Spleen (tissue), 11 donors: Measurements from ENCODE around the gene TEX261. TPM values are rescaled to one million over a fixed set of nuclear protein-coding genes. Genes with fewer than 3 reads are reported as not detected.

Experiments
- DNase-seq: peaks from one replicate; pipeline ENCODE4 v3.0.0-alpha.2; 2020
- H3K27ac ChIP-seq, 8 donors: fragments of 200-600 bp; sonication (generic) in 7 of 8; 1 replicate in 4 of 8; 2 replicates in 4 of 8; pipeline versions ENCODE4 v1.5.0 to v1.8.0; 2016 to 2021; ENCODE audit warnings: inconsistent platforms in 4 of 8, mild to moderate bottlenecking in 4 of 8, moderate library complexity in 1 of 8
- H3K27me3 ChIP-seq, 7 donors: fragments of 200-600 bp; sonication (generic) in 6 of 7; replicated peaks in 1 of 7; 1 replicate in 4 of 7; 2 replicates in 3 of 7; pipeline versions ENCODE4 v1.5.0 to v1.8.0; 2016 to 2021; ENCODE audit warnings: inconsistent platforms in 3 of 7, mild to moderate bottlenecking in 1 of 7
- H3K36me3 ChIP-seq, 6 donors: fragments of 200-600 bp; sonication (generic) in 5 of 6; 1 replicate in 4 of 6; 2 replicates in 2 of 6; pipeline versions ENCODE4 v1.5.0 to v1.8.0; 2016 to 2021; ENCODE audit warnings: inconsistent platforms in 2 of 6
- H3K4me1 ChIP-seq, 6 donors: fragments of 200-600 bp; sonication (generic) in 5 of 6; 1 replicate in 3 of 6; 2 replicates in 3 of 6; pipeline versions ENCODE4 v1.5.0 to v1.8.0; 2016 to 2021; ENCODE audit warnings: inconsistent platforms in 3 of 6
- H3K4me3 ChIP-seq, 8 donors: fragments of 200-600 bp; sonication (generic) in 7 of 8; 1 replicate in 4 of 8; 2 replicates in 4 of 8; pipeline versions ENCODE4 v1.5.0 to v1.8.0; 2016 to 2021; ENCODE audit warnings: inconsistent platforms in 4 of 8, mild to moderate bottlenecking in 4 of 8, moderate library complexity in 2 of 8
- H3K9me3 ChIP-seq, 8 donors: fragments of 200-600 bp; sonication (generic) in 7 of 8; 1 replicate in 4 of 8; 2 replicates in 4 of 8; pipeline versions ENCODE4 v1.5.0 to v1.8.0; 2016 to 2021; ENCODE audit warnings: inconsistent platforms in 4 of 8
- CTCF ChIP-seq, 11 experiments: fragments of 200-600 bp in 7 of 11; fragments of 450-650 bp in 4 of 11; sonication (generic) in 4 of 11; IDR thresholded peaks in 8 of 11; conservative IDR thresholded peaks in 3 of 11; 1 replicate in 7 of 11; 2 replicates in 4 of 11; pipeline versions ENCODE4 v1.4.0 to v1.8.0; 2016 to 2021; ENCODE audit warnings: antibody characterized with exemption in 11 of 11, inconsistent platforms in 4 of 11, mild to moderate bottlenecking in 1 of 11
- POLR2A ChIP-seq, 3 donors: fragments of 450-650 bp; IDR thresholded peaks; one replicate each; pipeline ENCODE4 v1.5.1; 2017; ENCODE audit warnings: antibody characterized with exemption in 3 of 3, mild to moderate bottlenecking in 1 of 3
- POLR2AphosphoS5 ChIP-seq, 3 donors: sonication (generic); formaldehyde crosslinking; IDR thresholded peaks; one replicate each; pipeline ENCODE4 v1.5.1; 2017; ENCODE audit warnings: antibody characterized with exemption in 3 of 3
- WGBS, 5 donors: extraction: QIAGEN DNeasy Blood & Tissue Kit in 3 of 5; methylation state at CpG; one replicate each; pipeline versions ENCODE4 v1.1.5 to v1.1.7; 2013 to 2018; 5-methylcytosine and 5-hydroxymethylcytosine counted together
- intact Hi-C: fragments of 100-400 bp; cut with DNase I; formaldehyde crosslinking; loops from one replicate; pipeline ENCODE4 v1.15.0; 2023; ENCODE audit warnings: low total_unique reads
- polyA plus RNA-seq, 3 donors: library from polyadenylated mRNA; stranded (reverse); fragments of 200-250 nt; gene quantifications; one replicate each; pipeline ENCODE4 v1.2.1, GENCODE V29; 2013
- total RNA-seq, 7 donors: library from RNA; depleted of rRNA in 3 of 7; stranded (reverse); fragments of >200 nt in 3 of 7; fragmentation: NEBNext Ultra II Directional in 4 of 7; extraction: Animal tissue kit (Norgen Biotek cat#: 25700) in 4 of 7; gene quantifications; one replicate each; pipeline versions ENCODE4 v1.1.0 to v1.2.1, GENCODE V29; 2016 to 2021
- donor health status: healthy with polysubstance abuse.
- donor health status: DM: no; HTN: no; CAD: no; lungs with moderate emphysema.
- donor health status: DM: no; HTN: no; CAD: no.
- donor health status: Bipolar disorder and iron deficiency.
- donor health status: healthy.
- donor health status: DM: no; HTN: no; CAD: no.
- donor health status: DM: yes; HTN: yes; CAD: no.

The TEX261 gene
- total and polyA plus RNA-seq, 10 donors = 8.7 to 55.7 (median 32.8) TPM

GRCh38 chr2:70960833-70961647 is 33.6 kb downstream of the TEX261 start:
- Histone ChIP-seq H3K4me3 (no peak overlapping the region), H3K27ac (no peak overlapping the region), H3K36me3 (no peaks in the 10 kb centered on the region), H3K27me3 (peaks cover 0 to 97% (median 22%) of the 10 kb centered on the region in 7 donors), H3K9me3 (no peaks in the 10 kb centered on the region), H3K4me1 (peaks cover 0 to 13% (median 10%) of the 10 kb centered on the region in 6 donors)
- intact Hi-C loops = no loop called here
- 74 to 83% (median 79%) methylated on average over 13 to 14 of the region's 14 CpGs for WGBS, 5 donors
- DNase-seq = peak; percentile 73
- no peak for TF ChIP-seq POLR2AphosphoS5 (IDR thresholded peaks at IDR 0.05)
- no peak for TF ChIP-seq CTCF (IDR thresholded peaks at IDR 0.05 in 8 of 11, conservative IDR thresholded peaks at IDR 0.05 in 3 of 11)
- TF ChIP-seq POLR2A (IDR thresholded peaks at IDR 0.05) = no peak

- DNase-seq = peak; percentile 58
- 78 to 91% (median 88%) methylated on average over 11 to 17 of the region's 17 CpGs for WGBS, 5 donors
- intact Hi-C loops = no loop called here
These were observed 34.5 kb downstream of the TEX261 start for GRCh38 chr2:70959851-70960832.

GRCh38 chr2:70959271-70959761 is 35.4 kb downstream of the TEX261 start:
- Histone ChIP-seq H3K27ac (no peak overlapping the region), H3K9me3 (no peaks in the 10 kb centered on the region), H3K4me3 (no peak overlapping the region), H3K4me1 (no peaks in the 10 kb centered on the region), H3K27me3 (peaks cover 0 to 91% (median 16%) of the 10 kb centered on the region in 7 donors), H3K36me3 (no peaks in the 10 kb centered on the region)
- DNase-seq = peak; percentile 55
- TF ChIP-seq POLR2AphosphoS5 (IDR thresholded peaks at IDR 0.05) (no peak), POLR2A (IDR thresholded peaks at IDR 0.05) (no peak)
- intact Hi-C loops = no loop called here
- WGBS, 5 donors = 86 to 94% (median 90%) methylated on average over 9 of the region's 9 CpGs

More at GRCh38 chr2:70959851-70960832, 34.5 kb downstream of the TEX261 start:
- Histone ChIP-seq H3K36me3 (no peaks in the 10 kb centered on the region), H3K9me3 (no peaks in the 10 kb centered on the region), H3K27me3 (peaks cover 0 to 91% (median 22%) of the 10 kb centered on the region in 7 donors), H3K4me3 (no peak overlapping the region), H3K4me1 (peaks cover 0 to 8% (median 7%) of the 10 kb centered on the region in 6 donors), H3K27ac (no peak overlapping the region)
- no peak for TF ChIP-seq CTCF (IDR thresholded peaks at IDR 0.05 in 8 of 11, conservative IDR thresholded peaks at IDR 0.05 in 3 of 11)
- no peak for TF ChIP-seq POLR2AphosphoS5 (IDR thresholded peaks at IDR 0.05)
- TF ChIP-seq POLR2A (IDR thresholded peaks at IDR 0.05) = no peak

- Histone ChIP-seq H3K27ac (no peak overlapping the region), H3K4me1 (no peaks in the 10 kb centered on the region), H3K27me3 (peaks cover 0 to 90% (median 13%) of the 10 kb centered on the region in 7 donors), H3K36me3 (no peaks in the 10 kb centered on the region), H3K9me3 (no peaks in the 10 kb centered on the region), H3K4me3 (no peak overlapping the region)
- intact Hi-C loops = no loop called here
- DNase-seq = peak; percentile 37
- 80 to 97% (median 92%) methylated on average over 6 of the region's 6 CpGs for WGBS, 5 donors
- TF ChIP-seq POLR2AphosphoS5 (IDR thresholded peaks at IDR 0.05) (no peak), CTCF (IDR thresholded peaks at IDR 0.05 in 8 of 11, conservative IDR thresholded peaks at IDR 0.05 in 3 of 11) (no peak), POLR2A (IDR thresholded peaks at IDR 0.05) (no peak)
These were observed 35.9 kb downstream of the TEX261 start for GRCh38 chr2:70958759-70959158.
